ENCODE measurements around the gene ABCB10.
A peak's percentile ranks its signal among the peaks of the same experiment; 100 is the strongest.

The ABCB10 gene

DNA sequence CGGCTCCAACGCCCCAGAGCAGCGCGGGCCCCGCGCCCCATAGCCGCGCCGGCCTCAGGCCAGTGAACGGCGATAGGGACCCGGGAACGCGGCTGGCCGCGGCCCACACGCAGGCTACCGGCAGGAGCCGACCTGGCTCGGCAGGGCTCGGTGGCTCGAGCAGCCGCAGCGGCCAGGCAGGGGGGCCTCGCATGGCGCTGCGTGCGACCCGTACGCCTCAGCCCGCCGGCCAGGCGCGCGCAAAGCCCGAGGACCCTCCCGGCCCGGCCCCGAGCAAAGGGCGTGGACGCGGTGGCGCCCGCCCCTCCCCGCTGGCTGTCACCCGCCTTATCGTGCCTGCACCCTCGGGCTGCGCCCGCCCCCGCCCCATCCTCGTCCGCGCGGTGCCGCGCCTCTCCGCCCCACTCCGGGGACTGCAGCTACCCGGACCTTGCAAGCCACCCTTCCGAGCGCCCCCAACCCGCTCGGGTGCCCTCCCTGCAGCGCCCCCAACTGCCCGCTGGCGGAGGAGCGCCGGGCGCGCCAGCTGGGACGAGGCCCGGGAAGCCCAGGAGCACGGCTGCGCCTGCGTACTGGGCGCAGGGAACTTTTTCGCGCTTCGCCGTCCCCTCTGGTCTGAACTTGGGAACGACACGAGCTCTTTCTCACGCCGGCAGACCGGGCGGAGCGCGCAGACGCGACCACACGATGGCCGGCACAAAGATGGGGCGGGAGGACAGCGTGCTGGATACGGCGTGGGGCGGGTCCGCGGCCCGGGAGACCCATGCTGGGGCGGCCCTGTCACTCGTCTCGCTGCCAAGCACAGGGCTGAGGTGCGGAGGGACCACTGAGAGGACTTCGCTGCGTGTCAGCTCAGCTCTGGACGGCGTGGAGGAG, at the start of gene ABCB10:
TSS of gene ABCB10 (minus strand) at position 248 of the 876 bp plus-strand sequence. CDS start at position 193, 55 bp downstream.
- peak; percentile 84 for ATAC-seq (ENCODE audit: insufficient read depth, low read depth)

DNA sequence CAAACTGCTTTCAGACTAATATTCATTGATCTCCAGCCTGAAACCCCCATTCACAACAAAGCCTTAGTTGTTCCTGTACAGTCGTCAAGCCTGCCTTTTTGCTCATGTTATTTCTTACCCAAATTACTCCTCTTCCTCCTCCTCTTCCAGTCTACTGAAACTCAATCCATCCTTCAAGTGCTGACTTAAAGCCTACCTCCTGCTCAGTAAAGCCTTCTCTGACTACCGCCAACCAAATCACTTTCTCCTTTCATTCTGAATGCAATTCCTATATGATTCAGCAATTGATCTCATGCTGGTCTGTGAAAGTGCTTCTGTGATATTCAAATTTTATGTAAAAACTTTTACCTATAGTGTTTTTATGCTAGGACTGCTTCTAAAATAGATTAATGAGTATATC, 48.9 kb upstream of the ABCB10 start:
- H3K27ac ChIP-seq (ENCODE audit: low read length) = no peak overlapping the region
- no peaks in the 10 kb centered on the region for H3K4me1 ChIP-seq (ENCODE audit: insufficient read depth, low read length)
- peaks cover 91% of the 10 kb centered on the region for H3K36me3 ChIP-seq (ENCODE audit: insufficient read depth, low read length)
- no peak overlapping the region for H3K9ac ChIP-seq (ENCODE audit: low read depth, low read length)
- DNase-seq = no peak
- peaks cover 8% of the 10 kb centered on the region; the same call in 1 of the 2 replicates for H4K20me1 ChIP-seq (ENCODE audit: insufficient read depth, low read length)
- no peak overlapping the region for H2AFZ ChIP-seq (ENCODE audit: low read depth, low read length)
- ATAC-seq (ENCODE audit: insufficient read depth, low read depth) = no peak
- no peaks in the 10 kb centered on the region for H3K27me3 ChIP-seq (ENCODE audit: insufficient read depth, low read length, poor library complexity)
- TF ChIP-seq EZH2 (IDR thresholded peaks at IDR 0.05; ENCODE audit: borderline replicate concordance, low read depth, low read length, severe bottlenecking) (no peak), CTCF (IDR thresholded peaks at IDR 0.05; ENCODE audit: borderline replicate concordance, extremely low read depth, low read length, poor library complexity, severe bottlenecking) (no peak)
- no peak overlapping the region for H3K4me2 ChIP-seq (ENCODE audit: insufficient read depth, low read length)
- H3K4me3 ChIP-seq (ENCODE audit: low read depth in 1 of 2, low read length in 2 of 2) = no peak overlapping the region
- no peaks in the 10 kb centered on the region for H3K9me3 ChIP-seq (ENCODE audit: insufficient read depth, low read length, severe bottlenecking)
- no peaks in the 10 kb centered on the region for H3K79me2 ChIP-seq (ENCODE audit: insufficient read depth, low read length)

More for the DNA sequence above, at the start of gene ABCB10:
- DNase-seq = peak; percentile 95
- H3K4me2 ChIP-seq (ENCODE audit: insufficient read depth, low read length) = peak within 1 kb of the TSS; percentile 83
- TF ChIP-seq EZH2 (IDR thresholded peaks at IDR 0.05; ENCODE audit: borderline replicate concordance, low read depth, low read length, severe bottlenecking) (no peak), CTCF (IDR thresholded peaks at IDR 0.05; ENCODE audit: borderline replicate concordance, extremely low read depth, low read length, poor library complexity, severe bottlenecking) (peak; percentile 92)
- peaks cover 50% of the 10 kb centered on the region for H3K79me2 ChIP-seq (ENCODE audit: insufficient read depth, low read length)
- H3K9me3 ChIP-seq (ENCODE audit: insufficient read depth, low read length, severe bottlenecking) = no peaks in the 10 kb centered on the region
- H3K36me3 ChIP-seq (ENCODE audit: insufficient read depth, low read length) = peaks cover 4% of the 10 kb centered on the region
- peaks cover 44% of the 10 kb centered on the region for H3K4me1 ChIP-seq (ENCODE audit: insufficient read depth, low read length)
- H2AFZ ChIP-seq (ENCODE audit: low read depth, low read length) = peak within 1 kb of the TSS; percentile 88
- H3K27me3 ChIP-seq (ENCODE audit: insufficient read depth, low read length, poor library complexity) = no peaks in the 10 kb centered on the region
- peaks cover 13% of the 10 kb centered on the region for H4K20me1 ChIP-seq (ENCODE audit: insufficient read depth, low read length)
- H3K4me3 ChIP-seq (ENCODE audit: low read depth in 1 of 2, low read length in 2 of 2) = peak within 1 kb of the TSS; percentile 38 to 72; a peak in 3 of 4 replicates
- H3K9ac ChIP-seq (ENCODE audit: low read depth, low read length) = peak within 1 kb of the TSS; percentile 84
- peak within 1 kb of the TSS; percentile 73 for H3K27ac ChIP-seq (ENCODE audit: low read length)

DNA sequence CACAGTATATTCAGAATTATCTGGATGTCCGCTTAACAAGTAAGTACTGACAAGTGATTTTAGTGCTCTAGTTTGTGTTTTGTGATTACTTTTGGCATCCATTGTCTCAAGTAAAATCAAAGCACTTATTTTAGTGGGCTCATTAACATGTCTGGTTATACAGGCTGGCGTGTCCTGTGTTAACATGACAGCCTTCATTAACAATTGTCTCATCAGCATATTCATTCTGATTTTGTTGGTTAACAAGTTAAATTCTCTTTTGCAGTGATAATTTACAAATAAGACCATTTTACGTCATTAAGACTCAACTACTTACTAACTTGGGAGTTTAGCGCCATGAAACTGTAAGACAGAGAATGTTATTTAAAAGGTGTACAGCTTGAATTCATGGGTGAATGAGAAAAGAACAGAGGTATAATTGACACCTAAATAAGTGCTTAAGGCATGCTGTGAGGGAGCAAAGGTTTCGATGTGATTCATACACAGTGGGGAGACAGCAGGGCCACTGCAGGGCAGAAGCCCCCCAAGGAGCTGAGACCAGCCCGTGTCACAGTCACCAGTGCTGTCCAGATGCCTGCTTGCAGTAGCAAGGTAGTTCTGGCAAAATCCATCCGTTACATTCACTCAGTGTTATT, 45.0 kb upstream of the ABCB10 start:
- no peak for DNase-seq
- no peaks in the 10 kb centered on the region for H3K4me1 ChIP-seq (ENCODE audit: insufficient read depth, low read length)
- H2AFZ ChIP-seq (ENCODE audit: low read depth, low read length) = no peak overlapping the region
- H3K9me3 ChIP-seq (ENCODE audit: insufficient read depth, low read length, severe bottlenecking) = no peaks in the 10 kb centered on the region
- no peaks in the 10 kb centered on the region for H3K27me3 ChIP-seq (ENCODE audit: insufficient read depth, low read length, poor library complexity)
- no peak overlapping the region for H3K4me3 ChIP-seq (ENCODE audit: low read depth in 1 of 2, low read length in 2 of 2)
- no peak overlapping the region for H3K27ac ChIP-seq (ENCODE audit: low read length)
- no peaks in the 10 kb centered on the region for H4K20me1 ChIP-seq (ENCODE audit: insufficient read depth, low read length)
- H3K36me3 ChIP-seq (ENCODE audit: insufficient read depth, low read length) = peaks cover 86% of the 10 kb centered on the region
- H3K4me2 ChIP-seq (ENCODE audit: insufficient read depth, low read length) = no peak overlapping the region
- H3K79me2 ChIP-seq (ENCODE audit: insufficient read depth, low read length) = peaks cover 13% of the 10 kb centered on the region; the same call in 1 of the 2 replicates
- no peak for TF ChIP-seq CTCF (IDR thresholded peaks at IDR 0.05; ENCODE audit: borderline replicate concordance, extremely low read depth, low read length, poor library complexity, severe bottlenecking)
- TF ChIP-seq EZH2 (IDR thresholded peaks at IDR 0.05; ENCODE audit: borderline replicate concordance, low read depth, low read length, severe bottlenecking) = no peak
- no peak overlapping the region for H3K9ac ChIP-seq (ENCODE audit: low read depth, low read length)
- no peak for ATAC-seq (ENCODE audit: insufficient read depth, low read depth)

Measured in DND-41 (cell line).